HEK293T (cell line): ENCODE measurements around the gene ADAMTS17.

Experiments used
- BHLHE40 ChIP-seq: fragments of 450-650 bp; IDR thresholded peaks from 2 replicates; pipeline ENCODE4 v1.6.1; 2016; ENCODE audit warnings: mild to moderate bottlenecking, moderate library complexity, borderline replicate concordance
- CTBP1 ChIP-seq: fragments of 450-650 bp; IDR thresholded peaks from 2 replicates; pipeline ENCODE4 v1.6.1; 2016; ENCODE audit warnings: borderline replicate concordance
- ELF4 ChIP-seq: fragments of 450-650 bp; IDR thresholded peaks from 2 replicates; pipeline ENCODE4 v1.6.1; 2017; ENCODE audit warnings: antibody characterized with exemption
- FOXA1 ChIP-seq: fragments of 450-650 bp; IDR thresholded peaks from 2 replicates; pipeline ENCODE4 v1.6.1; 2016; ENCODE audit warnings: mild to moderate bottlenecking
- FOXK2 ChIP-seq: fragments of 450-650 bp; IDR thresholded peaks from 2 replicates; pipeline ENCODE4 v1.6.1; 2016; ENCODE audit warnings: mild to moderate bottlenecking
- FOXM1 ChIP-seq: fragments of 450-650 bp; IDR thresholded peaks from 2 replicates; pipeline ENCODE4 v1.6.1; 2017; ENCODE audit warnings: mild to moderate bottlenecking, borderline replicate concordance
- PKNOX1 ChIP-seq: fragments of 450-650 bp; IDR thresholded peaks from 2 replicates; pipeline ENCODE4 v1.6.1; 2016
- SP1 ChIP-seq: fragments of 450-650 bp; IDR thresholded peaks from 2 replicates; pipeline ENCODE4 v1.6.1; 2017

GRCh38 chr15:100083572-100083971, 258.2 kb downstream of the ADAMTS17 start:
- no peak for TF ChIP-seq BHLHE40
- no peak for TF ChIP-seq CTBP1
- no peak for TF ChIP-seq PKNOX1
- TF ChIP-seq FOXA1: no peak
- no peak for TF ChIP-seq SP1
- TF ChIP-seq FOXK2: no peak
- no peak for TF ChIP-seq FOXM1
- TF ChIP-seq ELF4: no peak
